Fibroblast of lung (primary cell): Measurements from ENCODE around the gene SERHL2. TPM values are rescaled to one million over a fixed set of nuclear protein-coding genes. Genes with fewer than 3 reads are reported as not detected.

Experiments used
- DNase-seq, 2 donors: peaks; one replicate each; pipeline versions ENCODE4 v3.0.0 to v3.0.0-alpha.2; 2010; ENCODE audit warnings: low read depth in 2 of 2
- H2AFZ ChIP-seq: 2 replicates; pipeline ENCODE4 v1.5.1; 2012; ENCODE audit warnings: low read length, control low read depth, inconsistent platforms
- H3K27ac ChIP-seq: 2 replicates; pipeline ENCODE4 v1.5.1; 2011; ENCODE audit warnings: low read length, control low read depth; ENCODE audit not compliant: insufficient read depth
- H3K27me3 ChIP-seq: 2 replicates; pipeline ENCODE4 v1.5.1; 2011; ENCODE audit warnings: mild to moderate bottlenecking, low read length; ENCODE audit not compliant: control insufficient read depth, insufficient read depth
- H3K36me3 ChIP-seq: 2 replicates; pipeline ENCODE4 v1.5.1; 2011; ENCODE audit warnings: low read length; ENCODE audit not compliant: control insufficient read depth, insufficient read depth
- H3K4me1 ChIP-seq: 2 replicates; pipeline ENCODE4 v1.5.1; 2011; ENCODE audit warnings: low read length; ENCODE audit not compliant: control insufficient read depth, insufficient read depth; ENCODE audit errors: extremely low read depth
- H3K4me2 ChIP-seq: 2 replicates; pipeline ENCODE4 v1.5.1; 2011; ENCODE audit warnings: low read length, control low read depth; ENCODE audit not compliant: insufficient read depth; ENCODE audit errors: extremely low read depth
- H3K4me3 ChIP-seq, 4 experiments: fragments of 200-600 bp in 1 of 4; sonication (generic) in 1 of 4; replicated peaks in 1 of 4; 2 replicates each; pipeline ENCODE4 v1.5.1; 2011 to 2016; ENCODE audit warnings: low read length in 4 of 4, low read depth in 3 of 4, mild to moderate bottlenecking in 3 of 4, control low read depth in 2 of 4, inconsistent platforms in 1 of 4, mixed read lengths in 1 of 4; ENCODE audit not compliant: insufficient read depth in 1 of 4; ENCODE audit errors: control extremely low read depth in 1 of 4
- H3K79me2 ChIP-seq: 2 replicates; pipeline ENCODE4 v1.5.1; 2012; ENCODE audit warnings: mild to moderate bottlenecking, low read length, inconsistent platforms; ENCODE audit not compliant: control insufficient read depth, insufficient read depth
- H3K9ac ChIP-seq: 2 replicates; pipeline ENCODE4 v1.5.1; 2011; ENCODE audit warnings: mild to moderate bottlenecking, low read length, control low read depth; ENCODE audit not compliant: insufficient read depth
- H3K9me3 ChIP-seq: 2 replicates; pipeline ENCODE4 v1.5.1; 2012; ENCODE audit warnings: low read depth, low read length; ENCODE audit not compliant: control insufficient read depth, insufficient read depth
- H4K20me1 ChIP-seq: 2 replicates; pipeline ENCODE4 v1.5.1; 2011; ENCODE audit warnings: low read length; ENCODE audit not compliant: control insufficient read depth, insufficient read depth; ENCODE audit errors: extremely low read depth
- CTCF ChIP-seq, 2 donors: IDR thresholded peaks in 1 of 2; conservative IDR thresholded peaks in 1 of 2; 1 replicate in 1 of 2; 2 replicates in 1 of 2; pipeline ENCODE4 v1.5.1; 2011 to 2012; ENCODE audit warnings: low read length in 2 of 2, control low read depth in 1 of 2, inconsistent platforms in 1 of 2, low read depth in 1 of 2, mild to moderate bottlenecking in 1 of 2
- EZH2 ChIP-seq: IDR thresholded peaks from 2 replicates; pipeline ENCODE4 v1.5.1; 2012; ENCODE audit warnings: low read length, control low read depth, mild to moderate bottlenecking; ENCODE audit errors: missing control alignments
- polyA plus RNA-seq, 2 donors: library from polyadenylated mRNA; depleted of rRNA in 1 of 2; stranded (reverse) in 1 of 2; unstranded in 1 of 2; fragments of >200 nt; gene quantifications; 2 replicates each; pipeline ENCODE4 v1.2.1, GENCODE V29; 2011 to 2012; ENCODE audit warnings: missing spikeins in 1 of 2
- total RNA-seq: library from RNA; depleted of rRNA; stranded (reverse); fragments of >200 nt; gene quantifications from 2 replicates; pipeline ENCODE4 v1.2.1, GENCODE V29; 2014

The SERHL2 gene
- total and polyA plus RNA-seq, 2 donors (not counting 1 experiment from before 2014, with no cell fraction given): 4.6 to 5.5 TPM

- Histone ChIP-seq H3K79me2 (peaks cover 17% of the 10 kb centered on the region), H3K4me1 (peaks cover 17% of the 10 kb centered on the region), H3K36me3 (peaks cover 11% of the 10 kb centered on the region), H3K9ac (no peak overlapping the region), H2AFZ (no peak overlapping the region), H3K9me3 (no peaks in the 10 kb centered on the region), H3K4me3 (no peak overlapping the region), H4K20me1 (no peaks in the 10 kb centered on the region), H3K27ac (no peak overlapping the region), H3K4me2 (no peak overlapping the region), H3K27me3 (no peaks in the 10 kb centered on the region)
- TF ChIP-seq CTCF (conservative IDR thresholded peaks at IDR 0.05 in 1 of 2, IDR thresholded peaks at IDR 0.05 in 1 of 2; ENCODE audit: low read depth in 1 of 2, low read length in 2 of 2) (no peak), EZH2 (no peak)
- no peak for DNase-seq
Measured at GRCh38 chr22:42617155-42617983, 63.6 kb downstream of the SERHL2 start.

GRCh38 chr22:42619261-42620063 lies 65.7 kb downstream of the SERHL2 start:
- Histone ChIP-seq H3K4me2 (no peak overlapping the region), H3K9me3 (no peaks in the 10 kb centered on the region), H3K27ac (no peak overlapping the region), H3K27me3 (no peaks in the 10 kb centered on the region), H3K36me3 (peaks cover 24% of the 10 kb centered on the region), H2AFZ (no peak overlapping the region), H4K20me1 (no peaks in the 10 kb centered on the region), H3K4me1 (peaks cover 9% of the 10 kb centered on the region), H3K4me3 (no peak overlapping the region), H3K79me2 (no peaks in the 10 kb centered on the region), H3K9ac (no peak overlapping the region)
- no peak for DNase-seq
- no peak for TF ChIP-seq CTCF (conservative IDR thresholded peaks at IDR 0.05 in 1 of 2, IDR thresholded peaks at IDR 0.05 in 1 of 2; ENCODE audit: low read depth in 1 of 2, low read length in 2 of 2)
- no peak for TF ChIP-seq EZH2

GRCh38 chr22:42620084-42620483 lies 66.3 kb downstream of the SERHL2 start:
- no peak overlapping the region for H3K9ac ChIP-seq
- no peak overlapping the region for H3K4me3 ChIP-seq
- no peak for DNase-seq
- H3K27ac ChIP-seq: peak overlapping the region; percentile 34
- no peak overlapping the region for H2AFZ ChIP-seq
- peaks cover 24% of the 10 kb centered on the region for H3K36me3 ChIP-seq
- H3K79me2 ChIP-seq: no peaks in the 10 kb centered on the region
- no peak overlapping the region for H3K4me2 ChIP-seq
- peaks cover 9% of the 10 kb centered on the region for H3K4me1 ChIP-seq
- no peaks in the 10 kb centered on the region for H3K9me3 ChIP-seq
- TF ChIP-seq CTCF (conservative IDR thresholded peaks at IDR 0.05 in 1 of 2, IDR thresholded peaks at IDR 0.05 in 1 of 2; ENCODE audit: low read depth in 1 of 2, low read length in 2 of 2): no peak
- H3K27me3 ChIP-seq: no peaks in the 10 kb centered on the region
- H4K20me1 ChIP-seq: no peaks in the 10 kb centered on the region
